Measurements from ENCODE around the gene RCSD1.
"Not testable (repeated sequence)": the region's sequence is repeated elsewhere in the genome, so short reads cannot be mapped to it uniquely, and the experiment has no call there.

DNA sequence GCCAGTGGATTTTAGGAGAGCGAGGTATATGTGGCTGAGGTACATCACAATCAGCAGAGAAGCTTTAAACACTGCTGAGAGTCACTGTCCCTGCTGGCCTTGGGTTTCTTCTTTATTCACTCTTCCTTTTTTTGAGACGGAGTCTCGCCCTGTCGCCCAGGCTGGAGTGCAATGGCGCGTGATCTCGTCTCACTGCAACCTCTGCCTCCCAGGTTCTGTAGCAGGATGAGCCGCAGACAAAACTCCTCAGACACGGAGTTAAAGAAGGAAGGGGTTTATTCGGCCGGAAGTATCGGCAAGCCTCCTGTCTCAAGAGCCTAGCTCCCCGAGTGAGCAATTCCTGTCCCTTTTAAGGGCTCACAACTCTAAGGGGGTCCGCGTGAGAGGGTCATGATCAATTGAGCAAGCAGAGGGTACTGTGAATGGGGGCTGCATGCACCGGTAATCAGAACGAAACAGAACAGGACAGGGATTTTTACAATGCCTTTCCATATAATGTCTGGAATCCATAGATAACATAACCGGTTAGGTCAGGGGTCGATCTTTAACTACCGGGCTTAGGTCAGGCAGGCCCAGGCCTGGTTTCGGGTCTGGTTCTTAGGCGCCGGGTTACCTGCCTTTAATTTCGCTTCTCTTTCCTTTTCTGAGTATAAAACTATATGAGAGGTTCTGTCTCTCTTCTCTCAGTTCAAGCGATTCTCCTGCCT is 89.8 kb downstream of the RCSD1 start:
- not testable (repeated sequence) for TF ChIP-seq KAT7 (CRISPR knock-in tag; IDR thresholded peaks at IDR 0.05; ENCODE audit: borderline replicate concordance); NR1H2 (CRISPR knock-in tag; IDR thresholded peaks at IDR 0.05); GABPB1 (CRISPR knock-in tag; IDR thresholded peaks at IDR 0.05); ZNF232 (CRISPR knock-in tag; IDR thresholded peaks at IDR 0.05)
- TF ChIP-seq, protein P1, sequence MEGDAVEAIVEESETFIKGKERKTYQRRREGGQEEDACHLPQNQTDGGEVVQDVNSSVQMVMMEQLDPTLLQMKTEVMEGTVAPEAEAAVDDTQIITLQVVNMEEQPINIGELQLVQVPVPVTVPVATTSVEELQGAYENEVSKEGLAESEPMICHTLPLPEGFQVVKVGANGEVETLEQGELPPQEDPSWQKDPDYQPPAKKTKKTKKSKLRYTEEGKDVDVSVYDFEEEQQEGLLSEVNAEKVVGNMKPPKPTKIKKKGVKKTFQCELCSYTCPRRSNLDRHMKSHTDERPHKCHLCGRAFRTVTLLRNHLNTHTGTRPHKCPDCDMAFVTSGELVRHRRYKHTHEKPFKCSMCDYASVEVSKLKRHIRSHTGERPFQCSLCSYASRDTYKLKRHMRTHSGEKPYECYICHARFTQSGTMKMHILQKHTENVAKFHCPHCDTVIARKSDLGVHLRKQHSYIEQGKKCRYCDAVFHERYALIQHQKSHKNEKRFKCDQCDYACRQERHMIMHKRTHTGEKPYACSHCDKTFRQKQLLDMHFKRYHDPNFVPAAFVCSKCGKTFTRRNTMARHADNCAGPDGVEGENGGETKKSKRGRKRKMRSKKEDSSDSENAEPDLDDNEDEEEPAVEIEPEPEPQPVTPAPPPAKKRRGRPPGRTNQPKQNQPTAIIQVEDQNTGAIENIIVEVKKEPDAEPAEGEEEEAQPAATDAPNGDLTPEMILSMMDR (IDR thresholded peaks at IDR 0.05), result not testable (repeated sequence)
- TF ChIP-seq, protein P2, sequence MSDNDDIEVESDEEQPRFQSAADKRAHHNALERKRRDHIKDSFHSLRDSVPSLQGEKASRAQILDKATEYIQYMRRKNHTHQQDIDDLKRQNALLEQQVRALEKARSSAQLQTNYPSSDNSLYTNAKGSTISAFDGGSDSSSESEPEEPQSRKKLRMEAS (CRISPR knock-in tag; IDR thresholded peaks at IDR 0.05), result not testable (repeated sequence)

All from WTC11 (cell line).